Left lung (tissue), 10 donors: ENCODE data around the gene TOMM7. TPM values are rescaled to one million over a fixed set of nuclear protein-coding genes. Genes with fewer than 3 reads are reported as not detected.
"Not testable (repeated sequence)": the region's sequence is repeated elsewhere in the genome, so short reads cannot be mapped to it uniquely, and the experiment has no call there.

Experiments
- ATAC-seq: fragments of 200-7000 bp; cut with Tn5 transposase; one replicate; pipeline ENCODE4 v1.9.1; 2020; ENCODE audit warnings: moderate library complexity
- DNase-seq, 4 donors: peaks; one replicate each; pipeline ENCODE4 v3.0.0-alpha.2; 2013 to 2020
- H3K27ac ChIP-seq, 2 donors: fragments of 200-600 bp; sonication (generic) in 1 of 2; one replicate each; pipeline versions ENCODE4 v1.5.0 to v1.8.0; 2020 to 2021
- H3K27me3 ChIP-seq, 2 donors: fragments of 200-600 bp; sonication (generic) in 1 of 2; one replicate each; pipeline versions ENCODE4 v1.5.0 to v1.8.0; 2020 to 2021
- H3K36me3 ChIP-seq, 2 donors: fragments of 200-600 bp; sonication (generic) in 1 of 2; one replicate each; pipeline versions ENCODE4 v1.5.0 to v1.8.0; 2020 to 2021
- H3K4me1 ChIP-seq, 2 donors: fragments of 200-600 bp; one replicate each; pipeline ENCODE4 v1.8.0; 2021
- H3K4me3 ChIP-seq, 2 donors: fragments of 200-600 bp; sonication (generic) in 1 of 2; one replicate each; pipeline versions ENCODE4 v1.5.0 to v1.8.0; 2020 to 2021; ENCODE audit warnings: mild to moderate bottlenecking in 1 of 2
- H3K9me3 ChIP-seq, 2 donors: fragments of 200-600 bp; sonication (generic) in 1 of 2; one replicate each; pipeline versions ENCODE4 v1.5.0 to v1.8.0; 2020 to 2021
- CTCF ChIP-seq, 2 donors: fragments of 200-600 bp; sonication (generic) in 1 of 2; IDR thresholded peaks; one replicate each; pipeline versions ENCODE4 v1.5.0 to v1.8.0; 2021; ENCODE audit warnings: antibody characterized with exemption in 2 of 2
- intact Hi-C, 2 donors: fragments of 100-400 bp; cut with DNase I; formaldehyde crosslinking; loops; one replicate each; pipeline versions ENCODE4 v1.11.2 to v1.14.2; 2022
- polyA plus RNA-seq, 6 donors: library from polyadenylated mRNA; unstranded; fragments of 120-200 nt; gene quantifications; one replicate each; pipeline ENCODE4 v1.2.1, GENCODE V29; 2013; ENCODE audit not compliant: insufficient read length in 6 of 6
- total RNA-seq, 2 donors: library from RNA; stranded (reverse); fragmentation: NEBNext Ultra II Directional; extraction: Animal tissue kit (Norgen Biotek cat#: 25700); gene quantifications; one replicate each; pipeline ENCODE4 v1.2.1, GENCODE V29; 2021
- donor health status: DM: no; HTN: yes; CAD: no.
- donor health status: DM: no; HTN: no; CAD: no.

Gene TOMM7
- total and polyA plus RNA-seq, 8 donors: 234 to 580 (median 504) TPM

GRCh38 chr7:22842973-22843372, 20.3 kb upstream of the TOMM7 start:
- H3K27ac ChIP-seq: no peak overlapping the region
- ATAC-seq (no peak), DNase-seq (no peak)
- no peak overlapping the region for H3K4me3 ChIP-seq
- no peaks in the 10 kb centered on the region for H3K4me1 ChIP-seq
- H3K9me3 ChIP-seq: no peaks in the 10 kb centered on the region
- no peaks in the 10 kb centered on the region for H3K27me3 ChIP-seq
- no peaks in the 10 kb centered on the region for H3K36me3 ChIP-seq
- intact Hi-C loops: no loop called here
- no peak for TF ChIP-seq CTCF (IDR thresholded peaks at IDR 0.05)

GRCh38 chr7:22842383-22842941, 19.8 kb upstream of the TOMM7 start:
- no peak for ATAC-seq
- no peaks in the 10 kb centered on the region for H3K9me3 ChIP-seq
- no peak overlapping the region for H3K4me3 ChIP-seq
- H3K27me3 ChIP-seq: no peaks in the 10 kb centered on the region
- H3K4me1 ChIP-seq: no peaks in the 10 kb centered on the region
- TF ChIP-seq CTCF (IDR thresholded peaks at IDR 0.05): no peak
- peak in 1 of 4 donors; percentile 22 for DNase-seq
- no peak overlapping the region for H3K27ac ChIP-seq
- intact Hi-C loops: no loop called here
- no peaks in the 10 kb centered on the region for H3K36me3 ChIP-seq

GRCh38 chr7:22841954-22842353, 19.3 kb upstream of the TOMM7 start:
- DNase-seq (peak in 1 of 4 donors; percentile 15), ATAC-seq (no peak)
- H3K4me1 ChIP-seq: no peaks in the 10 kb centered on the region
- no peak for TF ChIP-seq CTCF (IDR thresholded peaks at IDR 0.05)
- no peaks in the 10 kb centered on the region for H3K9me3 ChIP-seq
- H3K36me3 ChIP-seq: no peaks in the 10 kb centered on the region
- no peak overlapping the region for H3K27ac ChIP-seq
- no peaks in the 10 kb centered on the region for H3K27me3 ChIP-seq
- H3K4me3 ChIP-seq: no peak overlapping the region
- intact Hi-C loops: no loop called here

GRCh38 chr7:22837308-22837707, 14.7 kb upstream of the TOMM7 start:
- ATAC-seq: no peak
- TF ChIP-seq CTCF (IDR thresholded peaks at IDR 0.05): no peak
- DNase-seq: no peak

GRCh38 chr7:22836506-22836905, 13.9 kb upstream of the TOMM7 start:
- H3K9me3 ChIP-seq, H3K27me3 ChIP-seq, H3K36me3 ChIP-seq, H3K27ac ChIP-seq, DNase-seq, ATAC-seq, intact Hi-C loops, H3K4me1 ChIP-seq, H3K4me3 ChIP-seq: not testable (repeated sequence)

More at GRCh38 chr7:22837308-22837707, 14.7 kb upstream of the TOMM7 start:
- intact Hi-C loops: no loop called here
- Histone ChIP-seq H3K4me1 (no peaks in the 10 kb centered on the region), H3K4me3 (no peak overlapping the region), H3K36me3 (no peaks in the 10 kb centered on the region), H3K27ac (no peak overlapping the region), H3K27me3 (no peaks in the 10 kb centered on the region), H3K9me3 (no peaks in the 10 kb centered on the region)

- ATAC-seq: no peak
These were observed 11.3 kb upstream of the TOMM7 start for GRCh38 chr7:22833957-22834356.

More at GRCh38 chr7:22833957-22834356, 11.3 kb upstream of the TOMM7 start:
- no peak for TF ChIP-seq CTCF (IDR thresholded peaks at IDR 0.05)
- no peak overlapping the region for H3K27ac ChIP-seq
- no peaks in the 10 kb centered on the region for H3K4me1 ChIP-seq
- no peaks in the 10 kb centered on the region for H3K36me3 ChIP-seq
- intact Hi-C loops: no loop called here
- H3K27me3 ChIP-seq: no peaks in the 10 kb centered on the region
- no peaks in the 10 kb centered on the region for H3K9me3 ChIP-seq
- no peak overlapping the region for H3K4me3 ChIP-seq
- no peak for DNase-seq
